Fibroblast of skin of right biceps (primary cell): ENCODE measurements around the gene ACSS3.
A peak's percentile ranks its signal among the peaks of the same experiment; 100 is the strongest.
"Not testable (repeated sequence)": the region's sequence is repeated elsewhere in the genome, so short reads cannot be mapped to it uniquely, and the experiment has no call there.

Experiments
- DNase-seq: peaks from one replicate; pipeline ENCODE4 v3.0.0-alpha.2; 2013

ACSS3 gene

DNA sequence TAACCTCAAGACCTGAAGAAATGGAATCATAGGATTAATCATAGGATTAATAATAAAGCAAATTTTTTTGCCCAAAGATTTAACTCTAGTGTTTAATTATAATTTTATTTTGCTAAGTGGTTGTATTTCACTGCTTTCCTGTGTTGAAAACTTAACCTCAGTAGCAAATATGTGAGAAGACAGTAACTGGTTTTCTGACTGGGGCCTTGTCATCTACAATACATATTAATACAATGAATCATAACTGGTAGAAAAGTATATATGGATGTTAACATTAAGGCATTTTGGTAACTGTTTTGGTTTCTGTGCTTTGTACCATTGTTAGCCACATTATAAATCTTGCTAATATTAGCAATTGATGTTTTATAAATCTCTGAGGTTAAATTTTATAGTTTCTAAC, 92.2 kb downstream of the ACSS3 start:
- peak; percentile 70 for DNase-seq

DNA sequence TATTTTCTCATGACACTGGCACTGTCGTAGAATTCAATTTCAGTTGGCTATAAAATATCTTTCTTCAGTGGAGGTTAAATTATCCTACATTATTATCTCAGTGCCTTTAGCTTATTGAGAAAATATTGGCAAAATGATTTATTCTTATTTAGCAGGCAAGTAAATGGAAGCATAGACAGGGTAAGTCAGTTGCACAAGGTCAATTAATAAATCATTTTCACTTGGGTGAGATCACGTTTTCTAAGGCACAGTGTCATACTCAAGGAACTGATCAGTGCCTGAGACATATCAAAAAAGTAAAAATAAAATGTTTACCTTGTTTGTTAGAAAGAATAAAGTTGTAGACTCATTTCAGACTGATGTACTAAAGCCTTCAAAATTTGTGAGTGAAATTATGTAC, 95.0 kb downstream of the ACSS3 start:
- no peak for DNase-seq

DNA sequence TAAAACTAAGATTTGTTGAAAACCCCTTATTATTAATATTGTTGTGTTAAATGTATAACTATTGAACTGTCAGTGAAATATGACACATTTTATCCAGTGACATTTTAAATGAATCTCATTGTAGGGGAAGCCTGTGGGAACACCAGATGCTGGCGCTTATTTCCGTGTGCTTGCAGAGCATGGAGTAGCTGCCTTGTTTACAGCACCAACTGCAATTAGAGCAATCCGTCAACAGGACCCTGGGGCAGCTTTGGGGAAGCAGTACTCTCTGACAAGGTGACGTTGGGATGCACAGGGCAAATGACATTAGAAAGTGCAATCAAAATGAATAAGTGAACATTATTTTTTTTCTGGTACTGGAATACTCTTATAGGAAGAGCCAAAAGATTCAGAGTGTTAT, 96.8 kb downstream of the ACSS3 start:
- no peak for DNase-seq

DNA sequence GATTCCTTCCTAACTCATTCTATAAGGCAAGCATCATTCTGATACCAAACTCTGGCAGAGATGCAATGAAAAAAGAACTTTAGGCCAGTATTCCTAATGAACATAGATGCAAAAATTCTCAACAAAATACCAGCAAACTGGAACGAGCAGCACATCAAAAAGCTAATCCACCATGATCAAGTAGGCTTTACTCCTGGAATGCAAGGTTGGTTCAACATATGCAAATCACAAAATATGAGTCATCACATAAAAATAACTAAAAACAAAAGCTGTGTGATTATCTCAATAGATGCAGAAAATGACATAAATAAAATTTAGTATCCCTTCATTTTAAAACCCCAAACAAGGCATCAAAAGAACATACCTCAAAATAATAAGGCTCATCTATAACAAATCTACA, 98.9 kb downstream of the ACSS3 start:
- DNase-seq, result no peak

DNA sequence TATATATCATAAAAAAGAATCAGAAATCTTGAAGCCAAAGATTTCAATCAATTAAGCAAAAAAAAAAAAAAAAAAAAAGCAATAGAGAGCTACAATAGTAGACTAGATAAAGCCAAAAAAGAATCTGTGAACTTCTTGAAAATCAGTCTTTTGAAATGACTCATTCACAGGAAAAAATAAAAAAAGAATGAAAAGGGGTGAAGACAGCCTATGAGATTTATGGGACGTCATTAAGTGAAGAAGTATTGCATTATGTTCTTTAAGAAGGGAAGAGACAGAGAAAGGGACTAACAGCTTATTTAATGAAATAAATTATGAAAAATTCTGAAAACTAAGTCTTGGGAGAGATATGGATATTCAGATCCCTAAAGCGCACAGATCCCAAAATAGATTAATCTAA, 103.8 kb downstream of the ACSS3 start:
- peak; percentile 56 for DNase-seq

DNA sequence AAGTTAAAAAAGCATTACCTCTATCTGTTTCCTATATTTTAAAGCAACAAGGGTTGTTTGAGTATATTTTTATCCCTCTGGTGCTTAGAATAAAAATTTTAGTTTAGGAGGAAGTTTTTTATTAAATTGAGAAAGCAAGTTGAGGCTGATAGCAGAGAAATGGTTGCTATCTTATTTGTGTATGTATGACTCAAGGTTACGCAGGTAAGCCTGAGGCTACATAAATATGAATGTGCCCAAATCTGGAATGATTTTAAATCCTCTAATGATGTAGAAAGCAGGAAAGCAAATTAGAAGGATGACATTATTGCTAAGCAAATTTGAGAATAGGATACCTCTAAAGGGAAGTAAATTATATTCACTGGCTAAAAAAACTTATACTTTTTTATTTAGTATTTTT, 109.8 kb downstream of the ACSS3 start:
- no peak for DNase-seq

DNA sequence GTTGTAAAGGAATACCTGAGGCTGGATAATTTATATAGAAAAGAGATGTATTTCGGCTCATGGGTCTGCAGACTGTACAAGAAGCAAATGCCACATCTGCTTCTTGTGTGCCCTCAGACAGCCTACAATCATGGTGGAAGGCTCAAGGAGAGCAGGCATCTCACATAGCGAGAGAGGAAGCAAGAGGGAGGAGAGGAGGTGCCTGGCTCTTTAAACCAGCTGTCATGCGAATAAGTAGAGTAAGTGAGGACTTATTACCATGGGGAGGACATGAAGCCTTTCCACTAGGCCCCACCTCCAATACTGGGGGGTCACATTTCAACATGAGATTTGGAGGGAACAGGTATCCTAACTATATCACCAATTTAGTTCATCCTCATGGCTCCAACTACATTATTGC, 118.7 kb downstream of the ACSS3 start:
- no peak for DNase-seq

DNA sequence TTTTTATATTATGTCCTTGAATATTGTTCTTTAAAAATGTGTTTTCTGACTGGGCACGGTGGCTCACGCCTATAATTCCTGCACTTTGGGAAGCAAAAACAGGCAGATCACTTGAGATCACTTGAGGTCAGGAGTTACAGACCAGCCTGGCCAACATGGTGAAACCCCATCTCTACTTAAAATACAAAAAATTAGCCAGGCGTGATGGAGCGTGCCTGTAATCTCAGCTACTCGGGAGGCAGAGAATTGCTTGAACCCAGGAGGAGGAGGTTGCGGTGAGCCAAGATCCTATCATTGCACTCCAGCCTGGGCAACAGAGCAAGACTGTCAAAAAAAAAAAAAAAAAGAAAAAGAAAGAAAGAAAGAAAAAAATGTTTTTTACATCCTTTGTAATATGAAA, 122.7 kb downstream of the ACSS3 start:
- not testable (repeated sequence) for DNase-seq

DNA sequence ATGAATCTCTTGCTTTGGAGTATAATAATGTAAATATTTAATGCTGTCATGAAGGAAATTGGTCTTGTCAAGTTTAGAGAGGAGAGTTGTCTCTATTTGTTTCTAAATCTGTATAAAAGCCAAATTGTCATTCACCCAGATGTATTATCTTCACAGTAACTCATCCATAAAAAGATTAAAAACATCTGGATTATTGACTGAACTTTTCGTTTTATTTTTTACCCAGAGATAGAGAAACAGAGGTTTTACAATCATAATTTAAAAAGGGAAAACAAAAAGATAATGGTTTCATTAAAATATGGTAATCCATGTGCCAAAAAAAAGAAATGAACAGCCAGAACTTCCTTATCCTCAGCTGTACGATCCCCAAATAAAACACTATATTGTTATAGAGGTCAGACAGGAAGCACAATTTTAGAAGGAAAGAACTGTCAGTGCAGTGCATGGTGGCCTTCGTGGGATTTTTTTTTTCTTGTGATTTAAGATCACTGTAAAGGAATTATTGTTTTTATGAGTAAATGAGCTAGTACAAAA, 125.9 kb downstream of the ACSS3 start:
- no peak for DNase-seq

DNA sequence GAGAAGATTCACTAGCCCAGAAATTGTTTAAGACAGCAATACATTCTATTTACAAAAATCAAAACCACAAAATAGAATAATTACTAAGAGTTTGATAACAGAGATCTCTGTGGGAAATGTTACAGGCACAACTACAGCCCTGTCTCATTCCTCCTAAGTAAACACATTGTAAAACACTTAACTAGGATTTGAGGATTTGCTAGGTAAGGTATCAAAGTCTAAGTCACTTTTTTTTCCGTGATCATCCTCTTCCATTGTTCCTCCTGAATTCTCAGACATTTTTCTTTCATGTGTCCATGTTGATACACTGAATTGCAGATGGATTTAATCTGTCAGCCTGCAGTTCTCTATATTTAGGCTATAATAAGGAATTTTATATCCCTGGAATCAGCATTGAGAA, 127.5 kb downstream of the ACSS3 start:
- no peak for DNase-seq

DNA sequence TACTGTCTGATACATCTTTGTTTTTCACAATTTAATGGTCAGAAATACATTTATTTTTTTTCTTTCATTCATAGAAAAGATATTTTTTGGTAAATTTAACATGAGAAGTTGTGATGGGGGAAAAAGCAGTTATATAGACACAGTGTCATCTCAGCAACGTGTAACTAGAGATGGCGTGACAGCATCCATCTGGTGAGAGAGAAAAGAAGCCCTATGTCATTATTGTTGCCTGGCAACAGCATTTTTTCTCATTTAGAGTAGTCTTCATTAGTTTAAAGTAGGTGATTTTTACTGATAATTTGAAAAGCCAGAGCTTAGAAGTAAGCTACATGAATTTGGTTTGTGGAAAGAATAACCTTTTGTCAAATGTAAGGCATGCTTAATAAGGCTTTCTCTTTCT, 128.6 kb downstream of the ACSS3 start:
- DNase-seq, result no peak

DNA sequence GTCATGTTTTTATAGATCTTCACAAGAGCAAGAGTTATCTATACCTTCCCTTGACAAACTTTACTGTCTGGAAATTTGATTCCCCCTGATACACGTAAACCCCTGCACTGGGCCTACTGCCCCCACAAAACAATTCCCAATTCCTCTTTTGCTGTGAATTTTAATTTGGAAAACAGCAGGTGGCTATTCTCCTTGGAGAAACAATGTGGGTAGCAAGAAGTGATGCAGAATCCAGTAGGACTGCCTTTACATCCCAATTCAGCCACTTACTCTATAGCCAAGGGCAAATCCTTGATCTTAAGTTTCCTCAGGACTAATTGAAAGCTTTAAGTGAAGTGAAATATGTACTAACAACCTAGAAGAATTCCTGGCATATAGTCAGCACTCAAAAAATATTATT, 129.3 kb downstream of the ACSS3 start:
- no peak for DNase-seq

DNA sequence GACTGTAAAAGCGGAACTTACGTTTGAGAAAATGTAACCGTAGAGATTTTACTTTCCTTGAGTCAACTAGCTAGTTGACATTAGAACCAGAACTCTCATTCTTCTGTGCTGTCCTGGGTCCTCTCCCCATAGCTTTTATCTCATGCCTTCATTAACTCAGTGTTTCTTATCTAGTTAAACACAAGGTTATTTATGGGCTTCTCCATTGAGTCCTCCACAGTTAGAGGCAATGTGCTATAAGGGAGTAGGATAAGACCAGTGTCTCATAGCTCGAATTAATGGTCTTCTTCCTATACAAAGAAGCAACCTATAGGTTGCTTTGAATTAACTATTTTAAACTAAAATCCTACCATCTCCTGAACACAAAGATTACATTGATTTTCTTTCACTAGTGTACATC, 129.8 kb downstream of the ACSS3 start:
- no peak for DNase-seq

DNA sequence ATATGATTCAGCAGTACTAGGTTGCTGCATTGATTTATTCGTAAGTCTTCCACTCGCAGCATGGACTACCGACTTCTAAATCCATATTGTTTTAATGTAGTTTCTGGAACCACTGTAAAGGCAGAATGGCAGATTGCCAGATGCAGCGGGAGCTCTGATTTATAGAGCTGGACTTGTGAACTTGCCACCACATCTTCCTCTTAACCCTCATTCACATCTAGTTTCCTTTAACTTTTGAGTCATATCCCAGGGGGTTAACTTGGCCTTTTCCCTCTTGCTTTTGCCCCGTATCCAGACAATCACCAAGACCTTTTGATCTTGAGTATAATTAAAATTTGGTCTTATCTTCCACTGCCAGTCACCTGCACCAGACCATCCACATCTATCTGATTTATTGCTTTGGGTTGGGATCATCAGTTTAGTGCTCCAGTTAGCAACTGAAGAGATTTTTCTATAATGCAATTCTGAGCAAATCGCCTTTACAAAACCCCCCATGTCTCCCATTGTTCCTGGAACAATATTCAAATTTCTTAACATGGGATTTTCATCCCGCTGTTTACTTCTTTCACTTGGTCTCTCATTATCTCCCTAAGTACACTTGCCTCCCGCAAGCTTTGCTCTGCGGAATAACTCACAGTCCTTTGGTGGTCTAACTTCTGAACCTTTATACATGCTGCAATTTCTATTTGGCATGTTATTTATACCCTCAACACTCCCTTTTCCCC, 130.5 kb downstream of the ACSS3 start:
- DNase-seq, result peak; percentile 84

DNA sequence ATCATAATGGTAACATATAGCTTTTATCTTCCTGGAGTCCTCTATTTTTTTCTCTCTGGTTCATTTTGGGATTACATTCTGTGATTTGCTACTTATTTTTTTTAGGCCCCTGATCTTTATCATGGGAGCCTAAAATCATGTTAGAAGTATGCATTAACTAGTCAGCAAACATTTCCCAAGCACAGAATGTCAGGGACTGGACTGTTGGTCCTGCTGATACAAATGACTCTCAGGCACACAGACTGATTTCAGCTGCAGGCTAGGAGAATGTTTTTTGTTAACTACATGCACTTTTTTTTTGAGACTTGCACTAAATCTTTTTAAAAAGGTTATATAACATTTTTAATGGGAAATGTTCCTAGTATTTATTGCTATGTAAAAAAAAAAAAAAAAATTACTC, 131.1 kb downstream of the ACSS3 start:
- peak; percentile 65 for DNase-seq

DNA sequence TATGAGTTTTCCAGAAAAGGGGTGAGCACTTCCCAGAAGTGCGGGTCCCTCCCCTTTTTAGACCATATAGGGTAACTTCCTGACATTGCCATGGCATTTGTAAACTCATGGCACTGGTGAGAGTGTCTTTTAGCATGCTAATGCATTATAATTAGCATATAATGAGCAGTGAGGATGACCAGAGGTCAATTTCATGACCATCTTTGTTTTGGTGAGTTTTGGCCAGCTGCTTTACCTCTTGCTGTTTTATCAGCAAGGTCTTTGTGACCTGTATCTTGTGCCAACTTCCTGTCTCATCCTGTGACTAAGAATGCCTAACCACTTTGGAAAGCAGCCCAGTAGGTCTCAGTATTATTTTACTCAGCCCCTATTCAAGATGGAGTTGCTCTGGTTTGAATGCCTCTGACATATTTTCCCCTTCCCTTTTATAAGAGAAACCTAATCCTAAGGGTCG, 131.9 kb downstream of the ACSS3 start:
- DNase-seq, result peak; percentile 75

DNA sequence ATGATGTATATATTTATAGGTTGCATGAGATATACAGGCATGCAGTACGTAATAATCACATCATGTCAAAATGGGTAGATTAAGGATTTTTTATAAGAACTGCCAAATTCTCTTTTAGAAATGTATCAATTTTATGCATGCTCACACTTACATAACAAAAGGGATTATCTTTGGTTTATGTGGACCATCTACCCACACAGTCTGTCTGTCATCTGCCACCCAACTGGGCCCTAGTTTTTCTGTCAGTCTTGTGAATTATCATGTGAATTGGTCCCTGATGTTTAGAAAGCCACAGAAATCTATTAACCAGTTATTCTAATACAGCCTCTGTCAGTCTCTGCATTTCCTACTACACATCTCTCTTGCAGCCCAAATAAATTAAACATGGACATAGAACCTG, 133.4 kb downstream of the ACSS3 start:
- no peak for DNase-seq

DNA sequence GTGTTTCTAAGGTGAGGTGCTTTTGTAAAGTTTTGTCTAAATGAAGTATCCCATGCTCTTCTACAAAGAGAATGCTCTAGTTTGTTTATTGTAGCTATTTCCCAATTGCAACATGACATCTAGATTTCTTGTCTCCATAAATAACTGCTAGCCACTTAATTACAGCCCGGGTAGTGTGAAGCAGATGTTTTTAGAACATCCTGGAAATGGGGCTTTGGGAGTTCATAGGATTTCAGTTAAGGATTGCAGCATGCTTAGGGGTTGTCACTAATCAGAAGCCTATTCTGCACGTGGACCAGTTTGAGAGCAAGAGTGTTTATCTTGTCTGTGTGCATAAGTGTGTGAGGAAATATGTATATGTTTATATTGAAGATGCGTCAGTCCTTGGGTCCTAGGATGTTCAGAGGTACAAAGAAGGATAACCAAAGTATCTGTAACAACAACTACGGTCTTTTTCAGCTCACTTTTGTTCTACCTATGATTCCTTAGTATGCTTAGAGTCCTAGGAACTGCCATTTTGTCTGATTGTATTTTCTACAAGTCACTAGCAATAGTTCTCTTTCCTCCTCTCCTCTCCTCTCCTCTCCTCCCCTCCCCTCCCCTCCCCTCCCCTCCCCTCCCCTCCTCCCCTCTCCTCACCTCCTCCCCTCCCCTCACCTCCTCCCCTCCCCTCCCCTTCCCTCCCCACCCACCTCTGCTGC, 135.3 kb downstream of the ACSS3 start:
- DNase-seq, result peak; percentile 4

DNA sequence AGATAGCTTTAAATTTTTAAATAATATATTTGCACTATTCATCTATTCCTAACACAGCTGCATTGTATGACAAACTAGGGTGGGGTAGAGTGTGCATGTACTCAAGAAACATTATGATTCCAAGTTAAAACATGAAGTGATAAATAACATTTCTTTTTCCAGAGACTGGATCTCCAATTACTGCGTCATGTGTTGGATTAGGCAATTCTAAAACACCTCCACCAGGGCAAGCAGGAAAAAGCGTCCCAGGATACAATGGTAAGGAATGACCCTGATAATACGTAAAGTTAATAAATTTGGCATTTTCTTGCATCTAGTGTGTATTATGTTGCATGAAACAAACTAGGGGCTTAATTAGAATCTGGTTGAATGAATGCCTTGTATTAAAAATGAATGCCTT, 138.9 kb downstream of the ACSS3 start:
- DNase-seq, result no peak

DNA sequence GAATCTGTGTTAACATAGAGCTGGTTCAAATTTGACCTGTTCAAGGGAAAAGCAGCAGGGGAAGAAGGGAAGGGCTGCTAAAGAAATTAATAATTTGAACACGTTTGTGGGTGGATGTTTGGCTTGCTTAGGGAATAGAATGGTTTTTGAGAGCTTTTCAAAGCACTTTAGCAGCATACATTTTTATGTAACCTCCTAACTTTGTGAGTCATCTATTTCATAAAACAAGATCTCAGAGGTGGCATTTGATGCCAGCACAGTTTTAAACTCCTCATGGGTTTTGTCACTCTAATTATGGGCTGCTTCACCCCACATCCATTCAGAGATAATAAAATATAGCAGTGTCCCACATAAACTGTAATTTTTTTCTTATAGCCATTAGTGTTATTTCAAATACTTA, 143.8 kb downstream of the ACSS3 start:
- DNase-seq, result no peak

DNA sequence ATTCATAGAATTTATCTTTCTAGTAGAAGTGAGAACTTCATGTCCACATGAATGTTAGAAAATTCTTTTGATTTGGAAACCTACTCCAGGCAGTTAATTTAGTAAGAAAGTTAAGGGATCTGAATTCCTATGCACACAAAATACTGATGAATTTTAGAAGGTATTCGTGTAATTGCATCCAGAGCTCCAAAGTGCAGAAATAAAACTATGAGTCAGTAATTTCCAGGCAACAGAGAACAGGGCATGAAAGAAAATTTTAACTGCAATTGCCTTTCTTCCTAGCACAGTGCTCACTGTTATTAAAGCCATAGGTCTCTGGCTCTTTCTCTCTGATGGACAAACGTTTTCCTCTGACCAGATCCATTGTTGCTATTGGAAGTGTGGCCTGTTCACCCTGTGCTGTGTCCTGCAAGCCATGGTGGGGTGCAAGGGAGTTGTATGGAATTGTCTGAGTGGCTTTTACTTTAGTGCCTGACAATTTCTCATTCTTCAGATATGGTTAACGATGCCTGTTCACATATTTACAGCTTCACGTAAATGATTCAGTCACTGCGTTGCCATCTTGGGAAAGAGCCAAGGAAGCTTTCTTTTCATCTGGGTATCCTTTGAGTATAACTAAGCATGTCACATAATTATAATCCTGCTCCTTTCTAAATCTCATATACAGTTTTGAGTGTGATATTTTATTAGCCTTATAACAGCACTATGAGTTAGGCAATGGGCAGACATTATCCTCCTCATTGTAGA, 145.1 kb downstream of the ACSS3 start:
- DNase-seq, result peak; percentile 78

DNA sequence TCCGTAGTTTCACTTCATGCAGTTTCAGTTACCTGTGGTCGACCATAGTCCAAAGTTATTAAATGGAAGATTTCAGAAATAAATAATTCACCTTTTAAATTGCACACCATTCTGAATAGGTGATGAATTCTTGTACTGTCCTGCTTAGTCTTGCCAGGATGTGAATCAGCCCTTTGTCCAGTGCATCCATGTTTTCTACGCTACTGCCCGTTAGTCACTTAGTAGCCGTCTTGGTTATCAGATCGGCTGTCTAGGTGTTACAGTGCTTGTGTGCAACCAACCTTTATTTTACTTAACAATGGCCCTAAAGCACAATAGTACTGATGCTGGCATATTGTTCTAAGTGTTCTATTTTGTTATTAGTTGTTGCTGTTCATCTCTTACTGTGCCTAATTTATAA, 146.7 kb downstream of the ACSS3 start:
- no peak for DNase-seq

DNA sequence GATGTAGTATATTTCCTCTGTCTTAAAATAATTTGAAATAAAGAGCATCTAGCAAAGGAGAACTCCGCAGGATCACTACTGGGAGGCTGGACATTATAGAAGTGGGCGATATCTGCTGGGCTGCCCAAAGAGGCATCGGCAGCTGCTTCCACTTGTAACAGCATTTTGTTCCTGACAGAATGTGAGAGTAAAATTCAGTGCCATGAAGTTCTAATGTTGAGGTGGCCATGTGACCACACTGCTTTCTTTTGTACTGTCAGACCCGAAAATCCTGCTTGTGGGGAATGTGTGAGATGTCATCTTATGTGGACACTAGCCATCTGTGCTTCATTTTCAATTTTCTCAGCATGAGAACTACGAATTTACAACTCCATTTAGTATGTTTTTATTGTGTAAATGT, 151.9 kb downstream of the ACSS3 start:
- DNase-seq, result no peak
